Measurements from ENCODE around the gene UNK.
A peak's percentile ranks its signal among the peaks of the same experiment; 100 is the strongest.
"Not testable (repeated sequence)": the region's sequence is repeated elsewhere in the genome, so short reads cannot be mapped to it uniquely, and the experiment has no call there.

The UNK gene

GRCh38 chr17:75861927-75862317 is 77.3 kb downstream of the UNK start:
- H3K4me3 ChIP-seq (ENCODE audit: low read depth, low read length): no peak overlapping the region
- TF ChIP-seq CTCF (IDR thresholded peaks at IDR 0.05; ENCODE audit: low read depth, low read length): no peak

- H3K4me3 ChIP-seq (ENCODE audit: low read depth, low read length): no peak overlapping the region
Observed at GRCh38 chr17:75864448-75864871, 79.9 kb downstream of the UNK start.

GRCh38 chr17:75864887-75865286 is 80.3 kb downstream of the UNK start:
- H3K4me3 ChIP-seq (ENCODE audit: low read depth, low read length): not testable (repeated sequence)

More at GRCh38 chr17:75864448-75864871, 79.9 kb downstream of the UNK start:
- TF ChIP-seq CTCF (IDR thresholded peaks at IDR 0.05; ENCODE audit: low read depth, low read length): no peak

GRCh38 chr17:75865404-75866188 is 81.0 kb downstream of the UNK start:
- not testable (repeated sequence) for H3K4me3 ChIP-seq (ENCODE audit: low read depth, low read length)

GRCh38 chr17:75868730-75869281 is 84.2 kb downstream of the UNK start:
- H3K4me3 ChIP-seq (ENCODE audit: low read depth, low read length): peak overlapping the region; percentile 51

- H3K4me3 ChIP-seq (ENCODE audit: low read depth, low read length): peak overlapping the region; percentile 51
- TF ChIP-seq CTCF (IDR thresholded peaks at IDR 0.05; ENCODE audit: low read depth, low read length): no peak
Observed at GRCh38 chr17:75869282-75870141, 84.9 kb downstream of the UNK start.

GRCh38 chr17:75870228-75870627 is 85.6 kb downstream of the UNK start:
- peak overlapping the region; percentile 51 for H3K4me3 ChIP-seq (ENCODE audit: low read depth, low read length)

- no peak overlapping the region for H3K4me3 ChIP-seq (ENCODE audit: low read depth, low read length)
- no peak for TF ChIP-seq CTCF (IDR thresholded peaks at IDR 0.05; ENCODE audit: low read depth, low read length)
Observed at GRCh38 chr17:75872434-75873351, 88.1 kb downstream of the UNK start.

All from WI38 (cell line).